HCT116 (cell line): ENCODE measurements around the gene CCNL2. TPM values are rescaled to one million over a fixed set of nuclear protein-coding genes. Genes with fewer than 3 reads are reported as not detected.

Experiments
- ATAC-seq: fragments of 200-7000 bp; cut with Tn5 transposase; 2 replicates; pipeline ENCODE4 v1.9.1; 2020; ENCODE audit warnings: mild to moderate bottlenecking, moderate library complexity
- BruUV-seq: library from RNA; stranded (reverse); fragments of 400-500 nt; replicated peaks from 2 replicates; lab custom pipeline; 2021; lab: Mats Ljungman, UMichigan
- CTCF ChIA-PET: fragments of 300-600 bp; sonication (Branson Sonifier 250); formaldehyde crosslinking; loops from one replicate; lab custom pipeline; 2021; ENCODE audit warnings: antibody characterized with exemption; lab: Charles Lee
- POLR2A ChIA-PET: fragments of 300-600, 350-600 bp; sonication (Branson Sonifier 250); formaldehyde crosslinking; loops from one replicate; lab custom pipeline; 2021; ENCODE audit warnings: antibody characterized with exemption; lab: Charles Lee
- RAD21 ChIA-PET, 2 experiments: fragments of 300-600 bp; sonication (Branson Sonifier 250); formaldehyde crosslinking; loops; one replicate each; lab custom pipeline; 2023; ENCODE audit warnings: low total read pairs in 2 of 2; ENCODE audit not compliant: uncharacterized antibody in 2 of 2, unreplicated experiment in 2 of 2, low non-redundant PET in 1 of 2; lab: Charles Lee
- DNase-seq: peaks from one replicate; pipeline ENCODE4 v3.0.0-alpha.2; 2010; ENCODE audit warnings: low read depth, low spot score
- H2AFZ ChIP-seq: fragments of 200-600 bp; shearing (Covaris generic), sonication (generic); 2 replicates; pipeline ENCODE4 v1.6.1; 2017; ENCODE audit warnings: low read depth, mixed run types, mixed read lengths, antibody characterized with exemption, low read length; ENCODE audit not compliant: poor library complexity, severe bottlenecking
- H3K27ac ChIP-seq: 2 replicates; pipeline ENCODE4 v1.5.1; 2012; ENCODE audit warnings: low read depth, low read length
- H3K27me3 ChIP-seq: fragments of 200-600 bp; sonication (generic); 2 replicates; pipeline ENCODE4 v1.6.1; 2016; ENCODE audit warnings: mixed run types, low read length, mixed read lengths; ENCODE audit not compliant: insufficient read depth
- H3K36me3 ChIP-seq, 2 experiments: fragments of 200-500 bp in 1 of 2; fragments of 200-600 bp in 1 of 2; sonication (Bioruptor generic) in 1 of 2; sonication (generic) in 1 of 2; 2 replicates each; pipeline versions ENCODE4 v1.5.1 to v1.6.1; 2014 to 2016; ENCODE audit warnings: low read length in 2 of 2, inconsistent platforms in 1 of 2, mixed read lengths in 1 of 2, mixed run types in 1 of 2; ENCODE audit not compliant: insufficient read depth in 2 of 2, control insufficient read depth in 1 of 2
- H3K4me1 ChIP-seq, 2 experiments: fragments of 200-600 bp in 1 of 2; sonication (generic) in 1 of 2; 2 replicates each; pipeline versions ENCODE4 v1.5.1 to v1.6.1; 2012 to 2017; ENCODE audit warnings: low read length in 2 of 2, inconsistent platforms in 1 of 2, mild to moderate bottlenecking in 1 of 2, mixed read lengths in 1 of 2, mixed run types in 1 of 2, moderate library complexity in 1 of 2; ENCODE audit not compliant: insufficient read depth in 2 of 2, control insufficient read depth in 1 of 2
- H3K4me2 ChIP-seq: fragments of 200-600 bp; sonication (generic); 2 replicates; pipeline ENCODE4 v1.6.1; 2017; ENCODE audit warnings: mixed run types, low read length, mixed read lengths
- H3K4me3 ChIP-seq, 2 experiments: fragments of 200-600 bp in 1 of 2; sonication (generic) in 1 of 2; replicated peaks in 1 of 2; 2 replicates each; pipeline ENCODE4 v1.5.1; 2011 to 2016; ENCODE audit warnings: low read length in 2 of 2, control low read depth in 1 of 2, low read depth in 1 of 2, mild to moderate bottlenecking in 1 of 2, mixed read lengths in 1 of 2, mixed run types in 1 of 2
- H3K79me2 ChIP-seq: fragments of 200-600 bp; sonication (generic); 2 replicates; pipeline ENCODE4 v1.6.1; 2017; ENCODE audit warnings: mild to moderate bottlenecking, mixed run types, low read length, moderate library complexity, mixed read lengths; ENCODE audit not compliant: insufficient read depth
- H3K9ac ChIP-seq: fragments of 200-600 bp; sonication (generic); 2 replicates; pipeline ENCODE4 v1.6.1; 2016; ENCODE audit warnings: low read length, mixed read lengths
- H3K9me2 ChIP-seq: fragments of 200-600 bp; sonication (generic), shearing (Covaris generic); 2 replicates; pipeline ENCODE4 v1.6.1; 2017; ENCODE audit warnings: mixed run types, mild to moderate bottlenecking, moderate library complexity; ENCODE audit not compliant: insufficient read depth
- H3K9me3 ChIP-seq, 2 experiments: fragments of 200-500 bp in 1 of 2; fragments of 200-600 bp in 1 of 2; sonication (Bioruptor generic) in 1 of 2; sonication (generic) in 1 of 2; 2 replicates each; pipeline ENCODE4 v1.6.1; 2014 to 2017; ENCODE audit warnings: low read length in 2 of 2, mixed read lengths in 2 of 2, inconsistent platforms in 1 of 2, low read depth in 1 of 2, mild to moderate bottlenecking in 1 of 2, mixed run types in 1 of 2, moderate library complexity in 1 of 2; ENCODE audit not compliant: control insufficient read depth in 1 of 2, insufficient read depth in 1 of 2
- H4K20me1 ChIP-seq: fragments of 200-600 bp; sonication (generic), shearing (Covaris generic); 2 replicates; pipeline ENCODE4 v1.6.1; 2017; ENCODE audit warnings: mixed run types, mild to moderate bottlenecking, moderate library complexity; ENCODE audit not compliant: insufficient read depth
- ATF3 ChIP-seq: IDR thresholded peaks from 2 replicates; pipeline ENCODE4 v1.6.1; 2012
- EGR1 ChIP-seq: IDR thresholded peaks from 2 replicates; pipeline ENCODE4 v1.6.1; 2012; ENCODE audit warnings: low read depth
- ELF1 ChIP-seq: IDR thresholded peaks from 2 replicates; pipeline ENCODE4 v1.6.1; 2012; ENCODE audit warnings: low read depth, borderline replicate concordance
- EZH2phosphoT487 ChIP-seq: fragments of 200-600 bp; IDR thresholded peaks from 2 replicates; pipeline ENCODE4 v1.6.1; 2018; ENCODE audit warnings: antibody characterized with exemption, borderline replicate concordance
- POLR2A ChIP-seq: IDR thresholded peaks from 2 replicates; pipeline ENCODE4 v1.7.0; 2011; ENCODE audit warnings: borderline replicate concordance; ENCODE audit not compliant: insufficient read depth, insufficient read length; ENCODE audit errors: extremely low read depth
- POLR2AphosphoS5 ChIP-seq: IDR thresholded peaks from 2 replicates; pipeline ENCODE4 v1.6.1; 2011; ENCODE audit warnings: mild to moderate bottlenecking, low read depth, low read length, moderate library complexity
- REST ChIP-seq: IDR thresholded peaks from 2 replicates; pipeline ENCODE4 v1.6.1; 2012; ENCODE audit warnings: low read depth
- SIN3A ChIP-seq: IDR thresholded peaks from 2 replicates; pipeline ENCODE4 v1.6.1; 2012; ENCODE audit warnings: low read depth
- SRF ChIP-seq: IDR thresholded peaks from 2 replicates; pipeline ENCODE4 v1.6.1; 2012; ENCODE audit warnings: low read depth
- TCF7L2 ChIP-seq: IDR thresholded peaks from 2 replicates; pipeline ENCODE4 v1.7.0; 2011; ENCODE audit warnings: borderline replicate concordance, inconsistent platforms; ENCODE audit not compliant: insufficient read depth, insufficient read length; ENCODE audit errors: extremely low read depth
- YY1 ChIP-seq: IDR thresholded peaks from 2 replicates; pipeline ENCODE4 v1.6.1; 2011; ENCODE audit warnings: low read length, low read depth, moderate library complexity, mild to moderate bottlenecking; ENCODE audit not compliant: insufficient replicate concordance; ENCODE audit errors: extremely low read depth
- ZBTB33 ChIP-seq: IDR thresholded peaks from 2 replicates; pipeline ENCODE4 v1.6.1; 2011; ENCODE audit warnings: mild to moderate bottlenecking, low read length, moderate library complexity; ENCODE audit not compliant: insufficient replicate concordance; ENCODE audit errors: extremely low read depth
- ZNF274 ChIP-seq: fragments of 200-500 bp; sonication (Bioruptor generic); IDR thresholded peaks from 2 replicates; pipeline ENCODE4 v1.6.1; 2014; ENCODE audit warnings: mild to moderate bottlenecking, low read depth, low read length, inconsistent platforms
- intact Hi-C: fragments of 100-400 bp; cut with micrococcal nuclease; formaldehyde crosslinking; loops from 2 replicates; pipeline ENCODE4 v1.10.0; 2022
- total RNA-seq: library from RNA; stranded (reverse); gene quantifications from one replicate; pipeline ENCODE4 v1.2.1, GENCODE V29; 2021; ENCODE audit not compliant: unreplicated experiment

The CCNL2 gene
- total RNA-seq, 1 experiment from 2014 or later, result 173 TPM

GRCh38 chr1:1406101-1406820, 7.1 kb upstream of the CCNL2 start:
- ATAC-seq (peak; percentile 8), DNase-seq (no peak)
- Histone ChIP-seq H3K4me2 (peak overlapping the region; percentile 95), H2AFZ (no peak overlapping the region), H3K4me1 (peaks cover 17 to 40% of the 10 kb centered on the region in 2 experiments), H3K9me3 (no peaks in the 10 kb centered on the region)
- intact Hi-C loops, result loop anchor here (2.0 kb wide), 1 partner anchor 27 kb away; no protein-coding TSS in a partner anchor
- POLR2A ChIA-PET, result interaction anchor here (2.0 kb wide), 1 partner anchor 7 kb away, joined by 7 read pairs; the partner anchor contains the start of gene CCNL2
- no TSS peak for BruUV-seq
- TF ChIP-seq YY1, result no peak
- TF ChIP-seq ELF1, result no peak
- TF ChIP-seq ZNF274, result no peak
- no peak for TF ChIP-seq ZBTB33
- no peak for TF ChIP-seq POLR2A
- TF ChIP-seq TCF7L2, result no peak
- TF ChIP-seq SIN3A, result no peak
- no peak for TF ChIP-seq ATF3
- no peak for TF ChIP-seq EGR1
- TF ChIP-seq SRF, result no peak
- no peak for TF ChIP-seq EZH2phosphoT487
- no peak for TF ChIP-seq POLR2AphosphoS5
- TF ChIP-seq REST, result no peak
- TF ChIP-seq, all 23 proteins: peak for 0
- ChIA-PET CTCF (no interaction called here), RAD21 (interaction anchor here in 1 of 2 experiments (1.4 kb wide), 1 partner anchor 28 kb away, joined by 3 read pairs; no protein-coding TSS in a partner anchor)
- Histone ChIP-seq H3K79me2 (peaks cover 73% of the 10 kb centered on the region), H3K9ac (peak overlapping the region; percentile 98), H3K36me3 (peaks cover 11 to 39% of the 10 kb centered on the region in 2 experiments), H3K4me3 (peak overlapping the region; percentile 88 to 92), H4K20me1 (peaks cover 8% of the 10 kb centered on the region; the same call in 1 of the 2 replicates), H3K27me3 (no peaks in the 10 kb centered on the region), H3K9me2 (no peaks in the 10 kb centered on the region), H3K27ac (peak overlapping the region; percentile 99)
